ENCODE results near the gene SVIL.
"Not testable (repeated sequence)": the region's sequence is repeated elsewhere in the genome, so short reads cannot be mapped to it uniquely, and the experiment has no call there.

Gene SVIL

GRCh38 chr10:29648114-29648982 is 13.6 kb upstream of the SVIL start:
- DNase-seq: peak; percentile 11

- DNase-seq: no peak
These were observed 12.7 kb upstream of the SVIL start for GRCh38 chr10:29647478-29647877.

DNA sequence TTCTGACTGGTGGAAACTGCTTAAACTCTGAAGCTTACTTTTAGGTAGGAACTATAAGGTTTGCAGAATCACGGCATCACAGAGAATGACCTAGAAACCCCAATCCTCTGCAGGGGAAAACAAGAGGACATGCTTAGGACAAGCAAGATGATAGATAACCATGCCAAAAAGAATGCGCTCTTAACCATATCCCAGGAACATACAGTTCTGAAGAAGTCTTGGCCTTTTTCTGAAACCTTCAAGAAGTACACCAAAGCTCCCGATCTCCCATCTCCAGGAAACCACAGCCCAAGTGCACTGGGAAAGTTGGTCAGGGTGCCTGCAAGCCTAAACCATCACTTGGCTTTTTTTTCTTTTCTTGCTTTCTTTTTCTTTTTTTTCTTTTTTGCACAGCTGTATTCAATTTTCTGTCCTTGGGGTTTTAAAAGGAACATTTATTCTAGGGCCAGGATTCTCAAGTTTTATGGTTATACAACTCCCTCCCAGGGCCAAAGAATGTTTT is 12.2 kb upstream of the SVIL start:
- no peak for DNase-seq

GRCh38 chr10:29646238-29646902 is 11.6 kb upstream of the SVIL start:
- no peak for DNase-seq

GRCh38 chr10:29643771-29644501 is 9.2 kb upstream of the SVIL start:
- no peak for DNase-seq

GRCh38 chr10:29642990-29643389 is 8.2 kb upstream of the SVIL start:
- no peak for DNase-seq

- DNase-seq: no peak
These were observed 2.8 kb upstream of the SVIL start for GRCh38 chr10:29637537-29637936.

GRCh38 chr10:29636178-29636577 is 1.4 kb upstream of the SVIL start:
- DNase-seq: no peak

GRCh38 chr10:29635711-29636144 is 957 bp upstream of the SVIL start:
- DNase-seq: no peak

DNA sequence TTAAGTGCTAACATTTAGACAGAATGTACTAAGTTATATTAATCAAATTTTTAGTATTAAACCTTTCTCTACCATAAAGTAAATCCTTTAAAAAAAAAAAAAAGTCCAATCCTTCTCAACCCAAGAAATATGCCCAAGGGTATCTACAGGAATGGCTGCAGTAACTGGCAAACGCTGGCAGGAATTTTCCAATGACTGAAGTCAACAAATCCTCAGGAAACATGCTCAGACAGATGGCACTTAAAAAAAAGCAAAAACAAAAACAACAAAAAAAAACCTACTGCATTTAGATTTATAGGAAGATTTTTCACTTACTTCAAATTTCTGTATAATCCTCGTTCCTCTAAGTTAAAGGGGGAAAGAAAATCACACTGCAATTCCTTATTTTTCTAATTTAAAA is 666 bp downstream of the SVIL start:
- DNase-seq: no peak

DNA sequence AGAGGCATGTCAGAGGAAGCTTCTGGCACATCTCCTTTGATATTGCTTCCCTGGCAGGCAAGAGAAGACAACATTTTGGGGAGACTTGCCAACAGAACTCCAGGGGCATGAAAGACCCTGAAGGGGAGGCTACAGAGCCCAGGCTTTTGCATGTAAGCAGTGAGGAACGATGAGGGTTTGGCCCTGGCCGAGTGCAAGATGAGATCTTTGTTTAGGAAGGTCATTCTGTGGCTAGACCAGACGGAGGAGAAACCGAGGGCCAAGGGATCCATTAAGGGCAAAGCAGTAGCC is 3.8 kb downstream of the SVIL start:
- DNase-seq: no peak

- no peak for DNase-seq
These were observed 4.3 kb downstream of the SVIL start for GRCh38 chr10:29630205-29631048.

DNA sequence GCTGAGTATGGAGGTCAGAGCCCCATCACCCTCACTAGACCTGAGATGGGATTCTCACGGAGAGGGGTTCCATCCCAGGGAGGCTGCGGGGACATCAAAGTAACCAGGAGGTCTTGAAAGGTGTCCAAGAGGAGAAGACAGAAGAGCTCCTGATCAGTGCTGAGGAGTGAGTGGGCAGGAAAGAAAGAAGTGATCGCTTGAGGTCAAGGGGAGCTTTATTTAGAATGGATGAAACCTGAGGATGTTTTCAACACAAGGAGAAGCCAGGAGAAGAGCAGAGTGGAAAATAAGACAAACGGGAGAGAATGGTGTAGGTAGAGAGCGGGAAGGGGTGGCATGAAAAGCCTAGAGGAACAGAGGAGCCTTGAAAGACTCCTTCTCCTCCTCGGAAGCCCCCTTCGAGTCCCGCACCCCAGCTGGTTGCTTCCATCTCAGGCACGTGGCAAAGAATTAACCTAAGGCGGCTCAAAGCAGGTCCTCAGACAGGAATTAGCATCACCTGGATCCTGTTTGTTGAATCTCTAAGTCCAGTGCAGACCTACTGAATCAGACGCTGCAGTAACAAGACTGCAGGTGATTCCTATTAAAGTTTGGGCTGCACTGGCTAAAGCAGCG is 5.8 kb downstream of the SVIL start:
- DNase-seq: no peak

DNA sequence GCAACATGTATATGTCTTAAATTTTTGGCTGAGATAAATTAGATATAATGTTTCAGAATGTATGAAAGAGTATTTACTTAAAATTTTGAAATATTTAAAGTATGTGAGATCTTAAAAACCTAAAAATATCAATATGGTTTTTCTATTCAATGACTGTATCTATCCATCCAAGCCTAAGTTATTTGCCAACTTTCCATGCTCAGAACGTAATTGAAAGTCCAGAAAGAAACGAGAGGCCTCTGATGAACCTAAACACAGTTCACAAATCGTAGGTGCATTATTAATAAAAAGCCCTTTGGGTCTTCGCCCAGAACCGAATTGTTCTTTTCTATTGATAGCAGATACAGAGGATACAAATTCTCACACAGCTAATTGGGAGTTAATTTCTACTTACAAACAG is 6.5 kb downstream of the SVIL start:
- no peak for DNase-seq

GRCh38 chr10:29627201-29628132 is 7.3 kb downstream of the SVIL start:
- DNase-seq: no peak

DNA sequence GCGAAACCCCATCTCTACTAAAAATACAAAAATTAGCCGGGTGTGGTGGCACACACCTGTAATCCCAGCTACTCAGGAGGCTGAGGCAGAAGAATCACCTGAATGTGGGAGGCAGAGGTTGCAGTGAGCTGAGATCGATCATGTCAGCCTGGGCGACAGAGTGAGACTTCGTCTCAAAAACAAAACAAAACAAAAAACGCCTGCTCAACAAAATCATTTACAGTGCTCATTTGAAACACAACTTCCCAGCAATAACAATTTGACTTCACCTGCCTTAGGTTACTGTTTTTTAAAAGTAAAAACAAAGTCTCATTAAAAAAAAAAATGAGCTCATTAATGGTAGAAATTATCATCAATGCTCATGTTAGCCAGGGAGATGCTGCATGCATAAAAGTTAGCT is 10.4 kb downstream of the SVIL start:
- not testable (repeated sequence) for DNase-seq

DNA sequence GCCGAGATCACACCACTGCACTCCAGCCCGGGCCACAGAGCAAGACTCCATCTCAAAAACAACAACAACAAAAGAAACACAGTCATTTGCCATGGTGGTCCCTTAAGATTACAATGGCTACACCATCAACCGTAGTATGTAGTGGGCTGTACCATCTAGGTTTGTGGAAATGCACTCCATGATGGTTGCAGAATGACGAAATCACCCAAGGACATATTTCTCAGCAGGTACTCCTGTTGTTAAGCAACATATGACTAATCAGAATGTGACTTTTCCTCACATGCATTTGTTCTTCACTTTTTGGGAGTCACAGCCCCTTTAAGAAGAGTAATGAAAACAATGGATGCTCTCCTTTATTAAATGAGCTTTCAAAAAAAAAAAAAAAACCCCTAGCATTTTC is 11.0 kb downstream of the SVIL start:
- no peak for DNase-seq

DNA sequence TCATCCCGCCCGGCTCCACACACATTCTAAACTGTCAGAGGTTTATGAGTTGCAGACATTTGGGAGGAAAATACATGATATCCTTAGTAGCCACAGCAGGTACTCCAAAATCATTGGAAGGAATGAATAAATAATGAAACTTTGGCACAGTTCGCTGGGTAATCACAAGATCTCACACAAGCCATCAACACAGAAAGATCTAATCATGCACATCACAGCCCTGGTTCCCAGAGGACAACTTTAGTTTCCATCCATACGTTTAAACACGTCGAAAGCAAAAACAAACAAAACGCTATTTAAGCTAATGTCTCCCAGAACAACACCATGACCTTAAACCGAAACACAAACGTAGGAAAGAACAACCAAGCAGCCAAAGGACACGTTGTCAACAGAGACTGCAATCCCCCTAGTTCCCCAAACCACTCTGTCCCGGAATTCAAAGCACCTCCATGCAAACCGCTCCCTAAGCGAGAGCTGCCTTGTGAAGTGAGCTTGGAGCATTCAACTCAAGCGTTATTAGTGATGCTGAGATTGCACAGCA is 12.3 kb downstream of the SVIL start:
- no peak for DNase-seq

GRCh38 chr10:29621161-29621560 is 13.6 kb downstream of the SVIL start:
- no peak for DNase-seq

DNA sequence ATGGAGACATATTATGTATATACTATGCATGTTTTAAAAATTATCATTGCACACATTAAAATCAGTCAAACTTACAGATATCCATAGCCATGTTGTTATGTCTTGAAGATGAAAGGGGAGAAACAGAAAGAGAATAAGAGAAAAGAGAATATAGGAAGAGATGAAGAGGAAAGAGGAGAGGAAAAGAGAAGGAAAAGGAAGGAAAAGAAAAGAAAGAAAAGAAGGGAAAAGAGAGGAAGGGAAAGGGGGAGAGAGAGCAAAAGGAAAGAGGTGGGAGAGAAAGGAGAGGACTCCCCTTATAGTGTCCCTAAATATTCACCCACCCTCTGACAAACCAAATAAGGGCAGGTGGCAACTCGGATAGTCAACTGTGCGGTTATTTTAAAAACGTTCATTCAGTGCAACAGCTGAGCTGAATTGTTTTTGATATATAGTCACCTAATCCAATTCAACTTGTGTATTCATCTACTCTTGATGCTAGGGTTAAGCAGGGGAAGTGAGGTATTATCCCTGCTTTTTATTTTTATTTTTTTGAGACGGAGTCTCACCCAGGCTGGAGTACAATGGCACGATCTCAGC is 14.6 kb downstream of the SVIL start:
- DNase-seq: no peak

Data from effector CD4-positive, alpha-beta T cell (primary cell).